Measurements from ENCODE around the gene FGD3.

FGD3 gene

DNA sequence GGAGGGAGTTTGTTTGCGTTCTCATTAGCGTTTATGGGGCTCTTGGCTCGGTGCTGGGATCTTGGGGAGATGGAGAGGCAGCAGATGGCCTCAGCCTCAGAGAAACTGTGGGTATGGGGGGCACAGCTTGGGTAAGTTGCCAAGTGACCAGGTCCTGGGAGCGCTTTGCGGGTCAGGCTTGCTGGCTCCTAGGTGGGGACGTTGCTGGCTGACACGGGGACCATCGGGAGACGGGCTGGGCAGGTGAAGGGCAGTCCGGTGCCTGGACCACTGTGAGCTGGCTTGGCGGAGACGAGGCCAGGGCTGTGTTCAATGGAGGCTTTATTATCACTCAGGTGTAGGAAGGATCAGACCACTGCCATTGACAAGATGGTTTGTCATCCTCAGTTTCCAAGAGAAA is 30.0 kb downstream of the FGD3 start:
- H3F3A ChIP-seq (ENCODE audit: control insufficient read depth, insufficient read depth): peaks cover 10% of the 10 kb centered on the region
- TF ChIP-seq EZH2phosphoT487 (IDR thresholded peaks at IDR 0.05; ENCODE audit: borderline replicate concordance, low read length): no peak
- TF ChIP-seq, protein P1, sequence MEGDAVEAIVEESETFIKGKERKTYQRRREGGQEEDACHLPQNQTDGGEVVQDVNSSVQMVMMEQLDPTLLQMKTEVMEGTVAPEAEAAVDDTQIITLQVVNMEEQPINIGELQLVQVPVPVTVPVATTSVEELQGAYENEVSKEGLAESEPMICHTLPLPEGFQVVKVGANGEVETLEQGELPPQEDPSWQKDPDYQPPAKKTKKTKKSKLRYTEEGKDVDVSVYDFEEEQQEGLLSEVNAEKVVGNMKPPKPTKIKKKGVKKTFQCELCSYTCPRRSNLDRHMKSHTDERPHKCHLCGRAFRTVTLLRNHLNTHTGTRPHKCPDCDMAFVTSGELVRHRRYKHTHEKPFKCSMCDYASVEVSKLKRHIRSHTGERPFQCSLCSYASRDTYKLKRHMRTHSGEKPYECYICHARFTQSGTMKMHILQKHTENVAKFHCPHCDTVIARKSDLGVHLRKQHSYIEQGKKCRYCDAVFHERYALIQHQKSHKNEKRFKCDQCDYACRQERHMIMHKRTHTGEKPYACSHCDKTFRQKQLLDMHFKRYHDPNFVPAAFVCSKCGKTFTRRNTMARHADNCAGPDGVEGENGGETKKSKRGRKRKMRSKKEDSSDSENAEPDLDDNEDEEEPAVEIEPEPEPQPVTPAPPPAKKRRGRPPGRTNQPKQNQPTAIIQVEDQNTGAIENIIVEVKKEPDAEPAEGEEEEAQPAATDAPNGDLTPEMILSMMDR (IDR thresholded peaks at IDR 0.05; ENCODE audit: low read depth, low read length, poor library complexity, severe bottlenecking): no peak
- peaks cover 14% of the 10 kb centered on the region for H3K36me3 ChIP-seq (ENCODE audit: control insufficient read depth, low read length)
- no peaks in the 10 kb centered on the region for H3K9me2 ChIP-seq (replicated peaks; ENCODE audit: control insufficient read depth, low read length)
- no peak overlapping the region for H3K27ac ChIP-seq (ENCODE audit: low read depth, low read length)
- H3K79me2 ChIP-seq (ENCODE audit: control insufficient read depth, low read length): peaks cover 12% of the 10 kb centered on the region
- no peaks in the 10 kb centered on the region for H4K20me1 ChIP-seq (ENCODE audit: control insufficient read depth, insufficient read depth, low read depth, low read length)
- no peaks in the 10 kb centered on the region for H3K9me3 ChIP-seq (ENCODE audit: control insufficient read depth, insufficient read depth, low read length)
- no peak overlapping the region for H3K4me3 ChIP-seq (ENCODE audit: low read length)
- H3K4me2 ChIP-seq (ENCODE audit: low read length): no peak overlapping the region
- peaks cover 11% of the 10 kb centered on the region for H3K4me1 ChIP-seq (ENCODE audit: control insufficient read depth, low read length)
- no peaks in the 10 kb centered on the region for H3K27me3 ChIP-seq (ENCODE audit: control insufficient read depth, low read length)

DNA sequence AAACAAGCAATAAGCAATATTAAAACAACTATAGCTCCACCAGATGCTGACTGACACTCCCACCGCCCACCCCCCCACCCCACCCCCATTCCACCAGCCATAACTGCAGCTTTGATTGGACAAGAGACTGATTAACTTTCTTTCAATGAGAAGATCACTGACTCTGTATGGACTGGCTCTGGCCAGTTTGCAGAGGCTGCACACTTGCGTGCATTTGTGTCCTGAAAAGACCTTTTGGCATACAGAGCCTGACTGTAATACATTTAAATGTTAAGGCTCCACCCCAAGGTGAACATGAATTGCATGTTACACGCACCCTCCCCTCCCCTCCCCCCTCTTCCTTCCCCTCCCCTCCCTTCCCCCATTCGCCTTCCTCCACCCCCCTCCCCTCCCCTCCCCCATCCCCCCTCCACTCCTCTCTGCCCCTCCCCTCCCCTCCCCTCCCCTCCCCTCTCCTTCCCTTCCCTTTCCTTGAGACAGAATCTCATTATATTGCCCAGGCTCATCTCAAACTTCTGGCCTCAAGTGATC is 31.1 kb downstream of the FGD3 start:
- H3K4me1 ChIP-seq (ENCODE audit: control insufficient read depth, low read length): peaks cover 4% of the 10 kb centered on the region; the same call in 1 of the 2 replicates
- H3K9me3 ChIP-seq (ENCODE audit: control insufficient read depth, insufficient read depth, low read length): no peaks in the 10 kb centered on the region
- H3K4me3 ChIP-seq (ENCODE audit: low read length): no peak overlapping the region
- peaks cover 14% of the 10 kb centered on the region for H3K36me3 ChIP-seq (ENCODE audit: control insufficient read depth, low read length)
- peaks cover 4% of the 10 kb centered on the region for H3F3A ChIP-seq (ENCODE audit: control insufficient read depth, insufficient read depth)
- H4K20me1 ChIP-seq (ENCODE audit: control insufficient read depth, insufficient read depth, low read depth, low read length): no peaks in the 10 kb centered on the region
- H3K4me2 ChIP-seq (ENCODE audit: low read length): no peak overlapping the region
- H3K27me3 ChIP-seq (ENCODE audit: control insufficient read depth, low read length): no peaks in the 10 kb centered on the region
- no peak overlapping the region for H3K27ac ChIP-seq (ENCODE audit: low read depth, low read length)
- no peaks in the 10 kb centered on the region for H3K9me2 ChIP-seq (replicated peaks; ENCODE audit: control insufficient read depth, low read length)
- peaks cover 10% of the 10 kb centered on the region for H3K79me2 ChIP-seq (ENCODE audit: control insufficient read depth, low read length)
- TF ChIP-seq EZH2phosphoT487 (IDR thresholded peaks at IDR 0.05; ENCODE audit: borderline replicate concordance, low read length): no peak
- TF ChIP-seq, protein P1 (IDR thresholded peaks at IDR 0.05; ENCODE audit: low read depth, low read length, poor library complexity, severe bottlenecking): no peak

DNA sequence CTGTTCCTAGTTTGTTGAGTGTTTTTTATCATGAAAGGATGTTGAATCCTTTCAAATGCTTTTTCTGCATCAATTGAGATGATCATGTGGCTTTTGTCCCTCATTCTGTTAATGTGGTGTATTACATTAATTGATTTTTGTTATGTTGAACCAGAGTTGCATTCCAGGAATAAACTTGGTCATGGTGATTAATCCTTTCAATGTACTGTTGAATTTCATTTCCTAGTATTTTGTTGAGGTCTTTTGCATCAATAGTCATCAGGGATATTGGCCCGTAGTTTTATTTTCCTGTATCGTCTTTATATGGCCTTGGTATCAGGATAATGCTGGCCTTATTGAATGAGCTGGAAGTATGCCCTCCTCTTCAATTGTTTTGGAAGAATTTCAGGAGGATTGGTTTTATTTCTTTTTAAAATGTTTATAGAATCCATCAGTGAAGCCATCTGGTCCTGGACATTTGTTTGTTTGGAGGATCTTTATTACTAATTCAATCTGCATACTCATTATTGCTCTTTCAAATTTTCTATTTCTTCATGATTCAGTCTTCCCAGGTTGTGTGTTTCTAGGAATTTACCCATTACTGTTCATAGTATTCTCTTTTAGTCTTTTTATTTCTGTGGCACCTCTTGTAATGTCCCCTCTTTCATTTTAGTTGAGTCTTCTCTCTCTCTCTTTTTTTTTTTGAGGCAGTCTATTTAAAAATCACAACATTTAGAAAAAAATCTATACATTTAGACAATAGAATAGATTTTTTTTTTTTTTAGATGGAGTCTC is 32.1 kb downstream of the FGD3 start:
- Histone ChIP-seq H3F3A (ENCODE audit: control insufficient read depth, insufficient read depth) (peaks cover 4% of the 10 kb centered on the region), H3K27me3 (ENCODE audit: control insufficient read depth, low read length) (no peaks in the 10 kb centered on the region), H4K20me1 (ENCODE audit: control insufficient read depth, insufficient read depth, low read depth, low read length) (no peaks in the 10 kb centered on the region), H3K9me2 (replicated peaks; ENCODE audit: control insufficient read depth, low read length) (no peaks in the 10 kb centered on the region), H3K4me1 (ENCODE audit: control insufficient read depth, low read length) (peaks cover 4% of the 10 kb centered on the region; the same call in 1 of the 2 replicates), H3K9me3 (ENCODE audit: control insufficient read depth, insufficient read depth, low read length) (peaks cover 7% of the 10 kb centered on the region), H3K4me3 (ENCODE audit: low read length) (no peak overlapping the region), H3K79me2 (ENCODE audit: control insufficient read depth, low read length) (peaks cover 6% of the 10 kb centered on the region), H3K27ac (ENCODE audit: low read depth, low read length) (no peak overlapping the region), H3K36me3 (ENCODE audit: control insufficient read depth, low read length) (peaks cover 17% of the 10 kb centered on the region), H3K4me2 (ENCODE audit: low read length) (no peak overlapping the region)
- no peak for TF ChIP-seq EZH2phosphoT487 (IDR thresholded peaks at IDR 0.05; ENCODE audit: borderline replicate concordance, low read length)
- TF ChIP-seq, protein P1 (IDR thresholded peaks at IDR 0.05; ENCODE audit: low read depth, low read length, poor library complexity, severe bottlenecking): no peak
